Thyroid gland (tissue), 4 donors: ENCODE results near the gene HNRNPM.

Experiments
- CTCF ChIP-seq, 6 experiments: fragments of 200-600 bp in 3 of 6; fragments of 450-650 bp in 3 of 6; sonication (generic) in 3 of 6; IDR thresholded peaks; one replicate each; pipeline ENCODE4 v1.5.1; 2016 to 2019; ENCODE audit warnings: antibody characterized with exemption in 6 of 6, mild to moderate bottlenecking in 2 of 6, inconsistent platforms in 1 of 6, moderate library complexity in 1 of 6
- POLR2A ChIP-seq, 2 donors: fragments of 450-650 bp; IDR thresholded peaks; one replicate each; pipeline ENCODE4 v1.6.1; 2017; ENCODE audit warnings: antibody characterized with exemption in 2 of 2, mild to moderate bottlenecking in 2 of 2, moderate library complexity in 1 of 2

- TF ChIP-seq CTCF (IDR thresholded peaks at IDR 0.05) (no peak), POLR2A (IDR thresholded peaks at IDR 0.05) (no peak)
Measured at GRCh38 chr19:8441725-8442544, 2.8 kb upstream of the HNRNPM start.
